Measurements from ENCODE around the gene PLEKHA4. TPM values are rescaled to one million over a fixed set of nuclear protein-coding genes. Genes with fewer than 3 reads are reported as not detected.
A peak's percentile ranks its signal among the peaks of the same experiment; 100 is the strongest.
"Not testable (repeated sequence)": the region's sequence is repeated elsewhere in the genome, so short reads cannot be mapped to it uniquely, and the experiment has no call there.

Gene PLEKHA4
- total RNA-seq, 1 donor from 2014 or later: 1.9 TPM

DNA sequence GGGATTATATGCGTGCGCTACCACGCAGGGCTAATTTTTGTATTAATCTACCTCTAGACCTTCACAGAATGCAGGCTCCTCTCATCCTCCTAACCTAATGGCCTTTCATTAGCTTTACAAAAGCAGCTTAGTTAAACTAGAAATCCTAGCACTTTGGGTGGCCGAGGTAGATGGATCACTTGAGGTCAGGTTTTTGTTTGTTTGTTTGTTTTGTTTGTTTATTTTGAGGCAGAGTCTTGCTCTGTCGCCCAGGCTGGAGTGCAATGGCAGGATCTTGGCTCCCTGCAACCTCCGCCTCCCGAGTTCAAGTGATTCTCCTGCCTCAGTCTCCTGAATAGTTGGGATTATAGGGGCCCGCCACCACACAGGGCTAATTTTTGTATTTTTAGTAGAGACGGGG, 11.3 kb upstream of the PLEKHA4 start:
- Mint-ChIP-seq H3K36me3 (ENCODE audit: low read depth) (peaks cover 23% of the 10 kb centered on the region), H3K4me1 (ENCODE audit: low read depth) (peaks cover 29% of the 10 kb centered on the region)
- intact Hi-C loops (cut with micrococcal nuclease): loop anchor here (10.0 kb wide), 2 partner anchors 555 to 575 kb away; partner anchors contain the start of genes ALDH16A1, EMP3 and PIH1D1
- DNase-seq (ENCODE audit: low spot score); H3K9me3 Mint-ChIP-seq; H3K4me3 Mint-ChIP-seq; H3K27me3 Mint-ChIP-seq (ENCODE audit: insufficient read depth); H3K27ac Mint-ChIP-seq: not testable (repeated sequence)

DNA sequence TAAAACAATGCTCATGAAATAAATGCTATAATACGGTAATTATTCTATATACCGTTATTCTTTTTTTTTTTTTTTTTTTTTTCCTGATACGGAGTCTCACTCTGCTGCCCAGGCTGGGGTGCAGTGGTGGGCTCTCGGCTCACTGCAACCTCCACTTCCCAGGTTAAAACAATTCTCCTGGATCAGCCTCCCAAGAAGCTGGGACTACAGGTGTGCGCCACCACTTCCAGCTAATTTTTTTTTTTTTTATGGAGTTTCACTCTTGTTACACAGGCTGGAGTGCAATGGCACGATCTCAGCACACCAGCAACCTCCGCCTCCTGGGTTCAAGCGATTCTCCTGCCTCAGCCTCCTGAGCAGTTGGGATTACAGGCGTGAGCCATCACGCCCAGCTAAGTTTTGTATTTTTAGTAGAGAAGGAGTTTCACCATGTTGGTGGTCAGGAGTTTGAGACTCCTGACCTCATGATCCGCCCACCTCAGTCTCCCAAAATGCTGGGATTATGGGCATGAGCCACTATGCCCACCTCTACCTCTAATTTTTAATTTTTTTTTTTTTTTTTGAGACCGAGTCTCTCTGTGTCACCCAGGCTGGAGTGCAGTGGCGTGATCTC, 10.7 kb upstream of the PLEKHA4 start:
- DNase-seq (ENCODE audit: low spot score): no peak
- H3K27ac Mint-ChIP-seq: no peak overlapping the region
- no peaks in the 10 kb centered on the region for H3K9me3 Mint-ChIP-seq
- intact Hi-C loops (cut with micrococcal nuclease): loop anchor here (10.0 kb wide), 2 partner anchors 554 to 576 kb away; partner anchors contain the start of genes ALDH16A1, EMP3 and PIH1D1
- no peak overlapping the region for H3K4me3 Mint-ChIP-seq
- peaks cover 29% of the 10 kb centered on the region for H3K36me3 Mint-ChIP-seq (ENCODE audit: low read depth)
- H3K4me1 Mint-ChIP-seq (ENCODE audit: low read depth): peaks cover 34% of the 10 kb centered on the region
- no peaks in the 10 kb centered on the region for H3K27me3 Mint-ChIP-seq (ENCODE audit: insufficient read depth)

DNA sequence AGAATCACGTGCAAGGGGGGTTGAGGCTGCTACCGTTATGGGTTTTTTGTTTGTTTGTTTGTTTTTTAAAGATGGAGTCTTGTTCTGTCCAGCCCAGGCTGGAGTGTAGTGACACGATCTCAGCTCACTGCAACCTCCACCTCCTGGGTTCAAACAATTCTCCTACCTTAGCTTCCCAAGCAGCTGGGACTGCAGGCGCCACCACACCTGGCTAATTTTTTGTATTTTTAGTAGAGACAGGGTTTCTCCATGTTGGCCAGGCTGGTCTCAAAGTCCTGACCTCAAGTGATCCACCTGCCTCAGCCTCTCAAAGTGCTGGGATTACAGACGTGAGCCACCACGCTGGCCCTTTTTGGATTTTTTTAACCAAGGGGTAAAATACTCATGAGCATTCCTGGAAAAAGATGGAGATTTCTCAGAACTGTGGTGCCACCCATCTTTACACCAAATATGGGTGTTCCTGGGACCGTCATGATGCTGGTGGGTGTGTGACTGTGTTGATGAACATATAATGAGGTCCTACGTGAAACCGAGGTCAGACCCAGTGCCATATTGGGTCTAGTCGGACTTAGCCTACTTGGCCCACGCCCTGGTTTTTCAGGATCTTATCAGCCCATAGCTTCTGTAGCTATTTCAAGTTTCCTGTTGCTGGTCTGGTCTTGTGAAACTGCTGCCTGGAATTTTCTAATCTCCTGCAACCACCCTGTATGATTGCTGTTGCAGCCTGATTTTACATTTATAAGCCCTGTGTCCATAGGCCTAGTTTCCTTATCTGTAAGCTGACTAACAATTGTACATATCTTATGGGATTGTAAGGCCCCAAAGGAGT, 10.0 kb upstream of the PLEKHA4 start:
- intact Hi-C loops (cut with micrococcal nuclease): loop anchor here (10.0 kb wide), 2 partner anchors 554 to 576 kb away; partner anchors contain the start of genes ALDH16A1, EMP3 and PIH1D1
- H3K36me3 Mint-ChIP-seq (ENCODE audit: low read depth): peaks cover 36% of the 10 kb centered on the region
- H3K9me3 Mint-ChIP-seq: no peaks in the 10 kb centered on the region
- DNase-seq (ENCODE audit: low spot score): no peak
- H3K27ac Mint-ChIP-seq: no peak overlapping the region
- H3K4me1 Mint-ChIP-seq (ENCODE audit: low read depth): peaks cover 42% of the 10 kb centered on the region
- H3K27me3 Mint-ChIP-seq (ENCODE audit: insufficient read depth): no peaks in the 10 kb centered on the region
- H3K4me3 Mint-ChIP-seq: no peak overlapping the region

DNA sequence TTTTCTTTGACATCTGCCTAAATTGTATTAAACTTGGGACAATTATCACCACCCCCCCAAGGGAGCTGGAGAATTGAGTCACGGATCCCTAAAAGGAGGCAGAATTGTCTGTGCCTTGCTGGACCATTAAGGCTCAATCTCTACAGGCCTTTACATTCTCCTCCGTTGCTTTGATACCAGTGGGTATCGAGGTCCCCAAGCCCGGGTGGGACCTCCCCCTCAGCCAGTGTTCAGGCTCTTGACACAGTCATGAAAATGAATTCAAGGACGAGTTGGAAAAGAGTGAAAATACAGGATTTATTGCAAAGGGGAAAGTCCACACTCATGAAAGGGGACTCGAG, 9.4 kb upstream of the PLEKHA4 start:
- Mint-ChIP-seq H3K4me1 (ENCODE audit: low read depth) (peaks cover 47% of the 10 kb centered on the region), H3K27me3 (ENCODE audit: insufficient read depth) (no peaks in the 10 kb centered on the region), H3K4me3 (peak overlapping the region; percentile 37), H3K27ac (peak overlapping the region; percentile 48), H3K9me3 (no peaks in the 10 kb centered on the region), H3K36me3 (ENCODE audit: low read depth) (peaks cover 41% of the 10 kb centered on the region)
- no peak for DNase-seq (ENCODE audit: low spot score)
- intact Hi-C loops (cut with micrococcal nuclease): loop anchor here (10.0 kb wide), 2 partner anchors 553 to 577 kb away; partner anchors contain the start of genes ALDH16A1, EMP3 and PIH1D1

DNA sequence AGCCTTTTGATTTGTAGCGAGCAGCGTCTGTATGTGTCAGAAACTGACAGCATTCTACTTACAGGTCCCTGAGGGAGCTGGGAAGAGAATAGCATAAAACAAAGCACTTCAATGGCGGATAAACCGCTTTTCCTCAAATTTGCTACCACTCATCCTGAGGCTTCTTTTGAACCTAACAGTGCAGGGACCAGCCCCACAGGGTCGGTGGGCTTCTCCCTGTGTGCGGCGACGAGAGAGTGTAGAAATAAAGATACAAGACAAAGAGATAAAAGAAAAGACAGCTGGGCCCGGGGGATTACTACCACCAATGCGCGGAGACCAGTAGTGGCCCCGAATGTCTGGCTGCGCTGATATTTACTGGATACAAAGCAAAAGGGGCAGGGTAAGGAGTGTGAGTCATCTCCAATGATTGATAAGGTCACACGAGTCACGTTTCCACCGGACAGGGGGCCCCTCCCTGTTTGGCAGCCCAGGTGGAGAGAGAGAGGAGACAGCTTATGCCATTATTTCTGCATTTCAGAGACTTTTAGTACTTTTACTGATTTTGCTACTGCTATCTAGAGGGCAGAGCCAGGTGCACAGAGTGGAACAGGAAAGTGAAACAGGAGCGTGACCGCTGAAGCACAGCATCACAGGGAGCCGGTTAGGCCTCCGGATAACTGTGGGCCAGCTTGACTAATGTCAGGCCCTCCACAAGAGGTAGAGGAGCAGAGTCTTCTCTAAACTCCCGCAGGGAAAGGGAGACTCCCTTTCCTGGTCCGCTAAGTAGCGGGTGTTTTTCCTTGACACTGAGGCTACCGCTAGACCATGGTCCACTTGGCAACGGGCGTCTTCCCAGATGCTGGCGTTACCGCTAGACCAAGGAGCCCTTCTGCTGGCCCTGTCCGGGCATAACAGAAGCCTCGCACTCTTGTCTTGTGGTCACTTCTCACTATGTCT, 7.9 kb upstream of the PLEKHA4 start:
- Mint-ChIP-seq H3K4me3 (peak overlapping the region; percentile 97), H3K4me1 (ENCODE audit: low read depth) (peaks cover 49% of the 10 kb centered on the region), H3K36me3 (ENCODE audit: low read depth) (peaks cover 41% of the 10 kb centered on the region), H3K27ac (peak overlapping the region; percentile 99)
- H3K27me3 Mint-ChIP-seq (ENCODE audit: insufficient read depth); H3K9me3 Mint-ChIP-seq: not testable (repeated sequence)
- intact Hi-C loops (cut with micrococcal nuclease): loop anchor here (10.0 kb wide), 2 partner anchors 552 to 578 kb away; partner anchors contain the start of genes ALDH16A1, EMP3 and PIH1D1
- peak; percentile 41 for DNase-seq (ENCODE audit: low spot score)

DNA sequence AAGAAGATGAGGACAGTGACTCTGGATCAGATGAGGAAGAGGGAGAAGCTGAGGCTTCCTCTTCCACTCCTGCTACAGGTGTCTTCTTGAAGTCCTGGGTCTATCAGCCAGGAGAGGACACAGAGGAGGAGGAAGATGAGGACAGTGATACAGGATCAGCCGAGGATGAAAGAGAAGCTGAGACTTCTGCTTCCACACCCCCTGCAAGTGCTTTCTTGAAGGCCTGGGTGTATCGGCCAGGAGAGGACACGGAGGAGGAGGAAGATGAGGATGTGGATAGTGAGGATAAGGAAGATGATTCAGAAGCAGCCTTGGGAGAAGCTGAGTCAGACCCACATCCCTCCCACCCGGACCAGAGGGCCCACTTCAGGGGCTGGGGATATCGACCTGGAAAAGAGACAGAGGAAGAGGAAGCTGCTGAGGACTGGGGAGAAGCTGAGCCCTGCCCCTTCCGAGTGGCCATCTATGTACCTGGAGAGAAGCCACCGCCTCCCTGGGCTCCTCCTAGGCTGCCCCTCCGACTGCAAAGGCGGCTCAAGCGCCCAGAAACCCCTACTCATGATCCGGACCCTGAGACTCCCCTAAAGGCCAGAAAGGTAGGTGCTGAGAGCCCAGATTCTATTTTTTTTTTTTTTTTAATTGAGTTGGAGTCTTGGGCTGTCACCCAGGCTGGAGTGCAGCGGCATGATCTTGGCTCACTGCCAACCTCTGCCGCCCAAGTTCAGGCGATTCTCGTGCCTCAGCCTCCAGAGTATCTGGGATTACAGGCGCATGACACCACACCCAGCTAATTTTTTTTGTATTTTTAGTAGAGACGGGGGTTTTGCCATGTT, 6.1 kb upstream of the PLEKHA4 start:
- Mint-ChIP-seq H3K36me3 (ENCODE audit: low read depth) (peaks cover 41% of the 10 kb centered on the region), H3K27ac (peak overlapping the region; percentile 99), H3K9me3 (no peaks in the 10 kb centered on the region), H3K4me1 (ENCODE audit: low read depth) (peaks cover 49% of the 10 kb centered on the region), H3K4me3 (peak overlapping the region; percentile 97), H3K27me3 (ENCODE audit: insufficient read depth) (peaks cover 4% of the 10 kb centered on the region)
- no peak for DNase-seq (ENCODE audit: low spot score)
- intact Hi-C loops (cut with micrococcal nuclease): loop anchor here (1.0 to 10.0 kb wide), 4 partner anchors 26 to 623 kb away; partner anchors contain the start of genes ALDH16A1, EMP3, NUCB1 and PIH1D1

DNA sequence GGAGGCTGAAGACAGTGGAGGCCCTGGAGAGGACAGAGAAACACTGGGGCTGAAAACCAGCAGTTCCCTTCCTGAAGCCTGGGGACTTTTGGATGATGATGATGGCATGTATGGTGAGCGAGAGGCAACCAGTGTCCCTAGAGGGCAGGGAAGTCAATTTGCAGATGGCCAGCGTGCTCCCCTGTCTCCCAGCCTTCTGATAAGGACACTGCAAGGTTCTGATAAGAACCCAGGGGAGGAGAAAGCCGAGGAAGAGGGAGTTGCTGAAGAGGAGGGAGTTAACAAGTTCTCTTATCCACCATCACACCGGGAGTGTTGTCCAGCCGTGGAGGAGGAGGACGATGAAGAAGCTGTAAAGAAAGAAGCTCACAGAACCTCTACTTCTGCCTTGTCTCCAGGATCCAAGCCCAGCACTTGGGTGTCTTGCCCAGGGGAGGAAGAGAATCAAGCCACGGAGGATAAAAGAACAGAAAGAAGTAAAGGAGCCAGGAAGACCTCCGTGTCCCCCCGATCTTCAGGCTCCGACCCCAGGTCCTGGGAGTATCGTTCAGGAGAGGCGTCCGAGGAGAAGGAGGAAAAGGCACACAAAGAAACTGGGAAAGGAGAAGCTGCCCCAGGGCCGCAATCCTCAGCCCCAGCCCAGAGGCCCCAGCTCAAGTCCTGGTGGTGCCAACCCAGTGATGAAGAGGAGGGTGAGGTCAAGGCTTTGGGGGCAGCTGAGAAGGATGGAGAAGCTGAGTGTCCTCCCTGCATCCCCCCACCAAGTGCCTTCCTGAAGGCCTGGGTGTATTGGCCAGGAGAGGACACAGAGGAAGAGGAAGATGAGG, 5.3 kb upstream of the PLEKHA4 start:
- H3K9me3 Mint-ChIP-seq: no peaks in the 10 kb centered on the region
- no peak for DNase-seq (ENCODE audit: low spot score)
- peak overlapping the region; percentile 97 for H3K4me3 Mint-ChIP-seq
- intact Hi-C loops (cut with micrococcal nuclease): loop anchor here (1.0 to 10.0 kb wide), 6 partner anchors 59 to 624 kb away; partner anchors contain the start of genes ALDH16A1, C19orf73, DHDH and EMP3
- peaks cover 4% of the 10 kb centered on the region for H3K27me3 Mint-ChIP-seq (ENCODE audit: insufficient read depth)
- peak overlapping the region; percentile 99 for H3K27ac Mint-ChIP-seq
- peaks cover 41% of the 10 kb centered on the region for H3K36me3 Mint-ChIP-seq (ENCODE audit: low read depth)
- H3K4me1 Mint-ChIP-seq (ENCODE audit: low read depth): peaks cover 47% of the 10 kb centered on the region

DNA sequence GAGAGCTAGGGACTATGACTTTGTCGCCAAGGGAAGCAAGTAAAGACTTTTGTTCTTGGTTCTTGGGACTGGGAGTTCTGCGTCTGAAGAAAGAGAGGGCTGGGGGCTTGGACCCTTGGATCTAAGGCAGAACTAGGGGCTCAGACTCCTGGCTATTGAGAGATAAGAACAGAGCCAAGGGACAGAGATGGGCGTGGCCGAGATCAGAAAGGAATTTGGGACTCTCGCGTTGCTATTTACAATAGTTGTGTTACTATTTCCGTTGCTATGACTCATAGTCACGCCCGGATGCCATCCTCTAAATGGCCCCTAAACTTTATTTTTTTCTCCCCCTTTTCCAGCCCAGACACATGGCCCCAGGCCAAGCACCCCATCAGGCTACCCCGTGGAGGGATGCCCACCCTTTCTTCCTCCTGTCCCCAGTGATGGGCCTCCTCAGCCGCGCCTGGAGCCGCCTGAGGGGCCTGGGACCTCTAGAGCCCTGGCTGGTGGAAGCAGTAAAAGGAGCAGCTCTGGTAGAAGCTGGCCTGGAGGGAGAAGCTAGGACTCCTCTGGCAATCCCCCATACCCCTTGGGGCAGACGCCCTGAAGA, 4.6 kb upstream of the PLEKHA4 start:
- DNase-seq (ENCODE audit: low spot score): peak; percentile 76
- H3K9me3 Mint-ChIP-seq: no peaks in the 10 kb centered on the region
- H3K36me3 Mint-ChIP-seq (ENCODE audit: low read depth): peaks cover 37% of the 10 kb centered on the region
- H3K27me3 Mint-ChIP-seq (ENCODE audit: insufficient read depth): peaks cover 4% of the 10 kb centered on the region
- intact Hi-C loops (cut with micrococcal nuclease): loop anchor here (1.0 to 10.0 kb wide), 11 partner anchors 14 to 624 kb away; partner anchors contain the start of genes ALDH16A1, C19orf73, DHDH and EMP3
- peaks cover 45% of the 10 kb centered on the region for H3K4me1 Mint-ChIP-seq (ENCODE audit: low read depth)
- peak overlapping the region; percentile 99 for H3K27ac Mint-ChIP-seq
- H3K4me3 Mint-ChIP-seq: peak overlapping the region; percentile 97

DNA sequence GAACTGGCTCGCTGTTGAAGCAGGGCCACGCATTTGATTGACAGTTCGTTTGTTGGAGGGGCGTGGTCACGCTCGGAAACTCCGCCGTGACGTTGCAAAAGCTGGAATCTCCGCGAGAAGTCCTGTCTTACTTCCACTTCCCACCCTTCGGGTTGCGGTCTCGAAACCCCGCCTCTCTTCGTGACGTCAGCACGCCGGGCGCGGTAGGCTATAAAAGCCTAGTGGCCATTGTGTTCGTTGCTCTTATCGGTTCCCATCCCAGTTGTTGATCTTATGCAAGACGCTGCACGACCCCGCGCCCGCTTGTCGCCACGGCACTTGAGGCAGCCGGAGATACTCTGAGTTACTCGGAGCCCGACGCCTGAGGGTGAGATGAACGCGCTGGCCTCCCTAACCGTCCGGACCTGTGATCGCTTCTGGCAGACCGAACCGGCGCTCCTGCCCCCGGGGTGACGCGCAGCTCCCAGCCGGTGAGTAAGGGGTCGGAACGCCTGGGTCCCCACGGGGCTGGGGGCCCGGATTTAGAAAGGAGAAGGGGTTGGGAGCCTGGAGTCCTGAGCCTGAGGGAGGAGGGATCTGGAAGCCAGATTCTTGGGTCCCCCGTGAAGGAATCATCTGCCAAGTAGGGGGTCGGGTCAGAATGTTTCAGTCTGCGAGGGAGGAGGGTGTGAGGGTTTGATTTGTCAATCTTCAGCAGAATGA, 3.9 kb upstream of the PLEKHA4 start, which contains the start of gene PPP1R15A:
TSS of gene PPP1R15A (plus strand) at position 240 of the 702 bp plus-strand sequence. CDS start 813 bp downstream, outside the sequence.
- intact Hi-C loops (cut with micrococcal nuclease): loop anchor here (1.0 to 10.0 kb wide), 10 partner anchors 13 to 625 kb away; partner anchors contain the start of genes ALDH16A1, C19orf73, DHDH and EMP3
- Mint-ChIP-seq H3K9me3 (no peaks in the 10 kb centered on the region), H3K4me1 (ENCODE audit: low read depth) (peaks cover 42% of the 10 kb centered on the region), H3K27me3 (ENCODE audit: insufficient read depth) (peaks cover 4% of the 10 kb centered on the region), H3K27ac (peak within 1 kb of the TSS; percentile 99), H3K36me3 (ENCODE audit: low read depth) (peaks cover 31% of the 10 kb centered on the region), H3K4me3 (peak within 1 kb of the TSS; percentile 97)
- peak; percentile 99 for DNase-seq (ENCODE audit: low spot score)
